Bronchial epithelial cell (primary cell): ENCODE results near the gene DOHH. TPM values are rescaled to one million over a fixed set of nuclear protein-coding genes. Genes with fewer than 3 reads are reported as not detected.

Experiments used
- DNase-seq: peaks from one replicate; pipeline ENCODE4 v3.0.0-alpha.2; 2010; ENCODE audit warnings: low read depth
- FAIRE-seq: peaks from 2 replicates; lab custom pipeline; 2011; peaks lifted over from hg19 to GRCh38; lab: Jason Lieb, UNC
- H3K27me3 ChIP-seq: 2 replicates; pipeline ENCODE4 v1.5.1; 2011; ENCODE audit warnings: low read length; ENCODE audit not compliant: control insufficient read depth, insufficient read depth
- H3K36me3 ChIP-seq: 2 replicates; pipeline ENCODE4 v1.5.1; 2011; ENCODE audit warnings: low read length; ENCODE audit not compliant: control insufficient read depth, insufficient read depth
- H3K4me3 ChIP-seq: 2 replicates; pipeline ENCODE4 v1.5.1; 2011; ENCODE audit warnings: mild to moderate bottlenecking, low read depth, low read length, control low read depth
- CTCF ChIP-seq: IDR thresholded peaks from 2 replicates; pipeline ENCODE4 v1.5.1; 2011; ENCODE audit warnings: mild to moderate bottlenecking, moderate library complexity, low read length, control low read depth, inconsistent platforms; ENCODE audit not compliant: insufficient read depth, severe bottlenecking
- total RNA-seq: library from RNA; depleted of rRNA; stranded (reverse); fragments of >200 nt; gene quantifications from 2 replicates; pipeline ENCODE4 v1.2.1, GENCODE V29; 2014

DOHH gene
- total RNA-seq, 1 donor from 2014 or later: 17.1 TPM

- Histone ChIP-seq H3K36me3 (peaks cover 34% of the 10 kb centered on the region), H3K27me3 (no peaks in the 10 kb centered on the region), H3K4me3 (no peak overlapping the region)
- DNase-seq (no peak), FAIRE-seq (no peak)
- TF ChIP-seq CTCF: no peak
Observed at GRCh38 chr19:3443840-3444694, 56.4 kb downstream of the DOHH start.

GRCh38 chr19:3442487-3443071 lies 57.9 kb downstream of the DOHH start:
- Histone ChIP-seq H3K4me3 (no peak overlapping the region), H3K36me3 (peaks cover 31% of the 10 kb centered on the region), H3K27me3 (no peaks in the 10 kb centered on the region)
- peak; percentile 7 for FAIRE-seq
- DNase-seq: no peak
- no peak for TF ChIP-seq CTCF

- Histone ChIP-seq H3K27me3 (no peaks in the 10 kb centered on the region), H3K36me3 (peaks cover 30% of the 10 kb centered on the region), H3K4me3 (no peak overlapping the region)
- FAIRE-seq (no peak), DNase-seq (no peak)
- TF ChIP-seq CTCF: no peak
Observed at GRCh38 chr19:3441986-3442329, 58.5 kb downstream of the DOHH start.

GRCh38 chr19:3441089-3441985 lies 59.1 kb downstream of the DOHH start:
- Histone ChIP-seq H3K27me3 (no peaks in the 10 kb centered on the region), H3K36me3 (peaks cover 33% of the 10 kb centered on the region), H3K4me3 (no peak overlapping the region)
- DNase-seq (no peak), FAIRE-seq (no peak)
- no peak for TF ChIP-seq CTCF

Other genes starting within 250 kb of the DOHH start
- 17.6 and 22.0 TPM in 2 replicates for gene NFIC, start 134.1 kb downstream of the DOHH start, total RNA-seq
- not detected in 2 replicates for gene SMIM24, start 20.1 kb downstream of the DOHH start, total RNA-seq
- gene SMIM44, start 17.2 kb downstream of the DOHH start, total RNA-seq: not detected in 2 replicates
- gene FZR1, start 5.6 kb upstream of the DOHH start, total RNA-seq: 22.7 and 25.5 TPM in 2 replicates
- gene TEKTIP1, start 38.5 kb upstream of the DOHH start, total RNA-seq: not detected in 2 replicates
- 46.3 and 59.1 TPM in 2 replicates for gene MFSD12, start 56.9 kb upstream of the DOHH start, total RNA-seq
- gene HMG20B, start 72.3 kb upstream of the DOHH start, total RNA-seq: 37.4 and 48.3 TPM in 2 replicates
- gene GIPC3, start 84.8 kb upstream of the DOHH start, total RNA-seq: not detected in 2 replicates
- gene TBXA2R, start 106.2 kb upstream of the DOHH start, total RNA-seq: not detected in 2 replicates
- 30.2 and 30.3 TPM in 2 replicates for gene CACTIN, start 126.1 kb upstream of the DOHH start, total RNA-seq
- 6.3 and 6.9 TPM in 2 replicates for gene PIP5K1C, start 199.8 kb upstream of the DOHH start, total RNA-seq
- 2.1 and 5.0 TPM in 2 replicates for gene TJP3, start 207.7 kb upstream of the DOHH start, total RNA-seq